ENCODE results near the gene CALD1.

CALD1 gene

DNA sequence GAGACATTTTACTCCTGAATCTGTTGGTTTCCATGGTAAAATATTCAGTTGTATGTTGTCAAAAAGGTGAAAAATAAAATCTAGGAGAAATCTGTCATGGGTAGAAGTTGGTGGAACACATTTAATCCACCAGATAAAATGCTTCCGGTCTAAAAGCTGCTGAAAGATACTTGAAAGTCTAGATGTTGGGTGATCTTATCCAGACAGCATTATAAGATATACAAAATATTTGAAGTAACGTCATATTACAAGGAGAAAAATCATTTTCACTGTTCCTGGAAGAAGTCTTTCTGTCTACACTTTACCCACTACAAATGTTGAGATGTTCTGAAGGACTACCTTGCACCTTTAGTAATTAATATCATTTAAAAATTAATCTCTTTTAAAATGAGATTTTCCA, 40.9 kb downstream of the CALD1 start:
- no peaks in the 10 kb centered on the region for H3K79me2 ChIP-seq (ENCODE audit: insufficient read depth, low read length)
- H4K20me1 ChIP-seq (ENCODE audit: insufficient read depth, low read length, poor library complexity, severe bottlenecking): no peaks in the 10 kb centered on the region
- H3K4me2 ChIP-seq (ENCODE audit: low read depth, low read length, poor library complexity, severe bottlenecking): no peak overlapping the region
- no peak for TF ChIP-seq EZH2phosphoT487 (IDR thresholded peaks at IDR 0.05; ENCODE audit: borderline replicate concordance)
- TF ChIP-seq, protein P1, sequence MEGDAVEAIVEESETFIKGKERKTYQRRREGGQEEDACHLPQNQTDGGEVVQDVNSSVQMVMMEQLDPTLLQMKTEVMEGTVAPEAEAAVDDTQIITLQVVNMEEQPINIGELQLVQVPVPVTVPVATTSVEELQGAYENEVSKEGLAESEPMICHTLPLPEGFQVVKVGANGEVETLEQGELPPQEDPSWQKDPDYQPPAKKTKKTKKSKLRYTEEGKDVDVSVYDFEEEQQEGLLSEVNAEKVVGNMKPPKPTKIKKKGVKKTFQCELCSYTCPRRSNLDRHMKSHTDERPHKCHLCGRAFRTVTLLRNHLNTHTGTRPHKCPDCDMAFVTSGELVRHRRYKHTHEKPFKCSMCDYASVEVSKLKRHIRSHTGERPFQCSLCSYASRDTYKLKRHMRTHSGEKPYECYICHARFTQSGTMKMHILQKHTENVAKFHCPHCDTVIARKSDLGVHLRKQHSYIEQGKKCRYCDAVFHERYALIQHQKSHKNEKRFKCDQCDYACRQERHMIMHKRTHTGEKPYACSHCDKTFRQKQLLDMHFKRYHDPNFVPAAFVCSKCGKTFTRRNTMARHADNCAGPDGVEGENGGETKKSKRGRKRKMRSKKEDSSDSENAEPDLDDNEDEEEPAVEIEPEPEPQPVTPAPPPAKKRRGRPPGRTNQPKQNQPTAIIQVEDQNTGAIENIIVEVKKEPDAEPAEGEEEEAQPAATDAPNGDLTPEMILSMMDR (conservative IDR thresholded peaks at IDR 0.05; ENCODE audit: low read length): no peak
- no peaks in the 10 kb centered on the region for H3K36me3 ChIP-seq (ENCODE audit: insufficient read depth, low read length)
- H3K4me1 ChIP-seq (ENCODE audit: insufficient read depth, low read length, poor library complexity, severe bottlenecking): no peaks in the 10 kb centered on the region
- H3K27me3 ChIP-seq (ENCODE audit: insufficient read depth, low read length, poor library complexity, severe bottlenecking): no peaks in the 10 kb centered on the region
- no peaks in the 10 kb centered on the region for H3K9me3 ChIP-seq (ENCODE audit: insufficient read depth, low read depth, low read length)
- no peaks in the 10 kb centered on the region for H3F3A ChIP-seq (ENCODE audit: low read depth)
- H2AFZ ChIP-seq (ENCODE audit: low read length): no peak overlapping the region
- no peak overlapping the region for H3K9ac ChIP-seq (ENCODE audit: low read depth, low read length, poor library complexity, severe bottlenecking)
- no peaks in the 10 kb centered on the region for H3K9me2 ChIP-seq (replicated peaks; ENCODE audit: low read depth, low read length)
- no peak overlapping the region for H3K4me3 ChIP-seq (ENCODE audit: low read length, poor library complexity, severe bottlenecking)

DNA sequence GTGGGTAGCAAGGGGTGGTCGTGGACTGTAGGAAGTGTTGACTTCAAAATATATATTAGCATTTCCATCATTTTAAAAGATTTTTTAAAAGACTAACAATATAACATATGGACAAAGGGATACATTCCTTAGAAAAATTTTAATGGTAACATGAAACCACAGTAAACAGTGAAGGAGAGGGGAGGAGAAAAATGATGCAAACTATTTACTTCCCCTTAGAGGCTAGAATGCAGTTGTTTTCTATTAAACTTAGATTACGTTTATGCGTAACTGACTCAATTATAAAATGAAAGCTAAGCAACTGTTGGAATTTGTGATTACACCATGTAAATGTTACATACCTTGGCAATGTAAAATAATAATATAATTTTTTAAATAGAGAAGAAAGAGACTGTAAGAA, 41.3 kb downstream of the CALD1 start:
- Histone ChIP-seq H4K20me1 (ENCODE audit: insufficient read depth, low read length, poor library complexity, severe bottlenecking) (no peaks in the 10 kb centered on the region), H3K9me2 (replicated peaks; ENCODE audit: low read depth, low read length) (no peaks in the 10 kb centered on the region), H3K79me2 (ENCODE audit: insufficient read depth, low read length) (no peaks in the 10 kb centered on the region), H3K9ac (ENCODE audit: low read depth, low read length, poor library complexity, severe bottlenecking) (no peak overlapping the region), H3K9me3 (ENCODE audit: insufficient read depth, low read depth, low read length) (no peaks in the 10 kb centered on the region), H2AFZ (ENCODE audit: low read length) (no peak overlapping the region), H3F3A (ENCODE audit: low read depth) (no peaks in the 10 kb centered on the region), H3K4me2 (ENCODE audit: low read depth, low read length, poor library complexity, severe bottlenecking) (no peak overlapping the region), H3K36me3 (ENCODE audit: insufficient read depth, low read length) (no peaks in the 10 kb centered on the region), H3K4me3 (ENCODE audit: low read length, poor library complexity, severe bottlenecking) (no peak overlapping the region), H3K27me3 (ENCODE audit: insufficient read depth, low read length, poor library complexity, severe bottlenecking) (no peaks in the 10 kb centered on the region), H3K4me1 (ENCODE audit: insufficient read depth, low read length, poor library complexity, severe bottlenecking) (no peaks in the 10 kb centered on the region)
- TF ChIP-seq EZH2phosphoT487 (IDR thresholded peaks at IDR 0.05; ENCODE audit: borderline replicate concordance): no peak
- TF ChIP-seq, protein P1 (conservative IDR thresholded peaks at IDR 0.05; ENCODE audit: low read length): no peak

DNA sequence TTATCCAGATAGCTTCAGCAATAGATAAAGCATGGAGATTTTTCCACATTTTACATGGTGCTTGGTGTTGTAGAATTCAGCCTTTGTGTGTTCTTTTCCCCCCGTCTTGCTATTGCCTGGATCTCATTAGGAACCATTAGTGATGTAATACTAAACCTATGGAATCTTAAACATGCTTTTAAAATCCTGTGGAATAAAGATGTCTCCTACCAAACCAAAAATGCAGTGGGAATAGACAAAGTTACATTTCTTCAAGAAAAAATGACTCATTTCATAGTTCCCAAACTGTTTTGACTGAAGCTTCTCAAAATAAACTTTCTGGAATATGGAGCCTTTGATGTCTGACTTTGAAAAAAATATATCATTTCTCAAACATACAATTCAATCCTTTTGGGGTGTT, 44.0 kb downstream of the CALD1 start:
- no peak for TF ChIP-seq EZH2phosphoT487 (IDR thresholded peaks at IDR 0.05; ENCODE audit: borderline replicate concordance)
- TF ChIP-seq, protein P1 (conservative IDR thresholded peaks at IDR 0.05; ENCODE audit: low read length): no peak
- no peaks in the 10 kb centered on the region for H3K4me1 ChIP-seq (ENCODE audit: insufficient read depth, low read length, poor library complexity, severe bottlenecking)
- no peaks in the 10 kb centered on the region for H3K27me3 ChIP-seq (ENCODE audit: insufficient read depth, low read length, poor library complexity, severe bottlenecking)
- no peak overlapping the region for H3K4me3 ChIP-seq (ENCODE audit: low read length, poor library complexity, severe bottlenecking)
- no peaks in the 10 kb centered on the region for H3K9me3 ChIP-seq (ENCODE audit: insufficient read depth, low read depth, low read length)
- H2AFZ ChIP-seq (ENCODE audit: low read length): no peak overlapping the region
- no peaks in the 10 kb centered on the region for H4K20me1 ChIP-seq (ENCODE audit: insufficient read depth, low read length, poor library complexity, severe bottlenecking)
- no peak overlapping the region for H3K9ac ChIP-seq (ENCODE audit: low read depth, low read length, poor library complexity, severe bottlenecking)
- no peaks in the 10 kb centered on the region for H3K79me2 ChIP-seq (ENCODE audit: insufficient read depth, low read length)
- H3K9me2 ChIP-seq (replicated peaks; ENCODE audit: low read depth, low read length): no peaks in the 10 kb centered on the region
- no peaks in the 10 kb centered on the region for H3K36me3 ChIP-seq (ENCODE audit: insufficient read depth, low read length)
- H3K4me2 ChIP-seq (ENCODE audit: low read depth, low read length, poor library complexity, severe bottlenecking): no peak overlapping the region
- no peaks in the 10 kb centered on the region for H3F3A ChIP-seq (ENCODE audit: low read depth)

Data from Loucy (cell line).